Stimulated activated memory B cell treated with anti-CD40 and anti-IgM and Interleukin-4, amounts not matched to agents 10 μg/mL and 1 μg/mL and 100 μg/mL, for 72 hours (primary cell): ENCODE results near the gene RGS2.

ENCODE experiments used
- ATAC-seq: fragments of 150-1000 bp; cut with Tn5 transposase; 2 replicates; pipeline ENCODE4 v1.10.0; 2021
- H3K27ac Mint-ChIP-seq: one replicate; pipeline ENCODE4 v1.8.0; 2022; ENCODE audit warnings: mild to moderate bottlenecking, mixed read lengths
- H3K27me3 Mint-ChIP-seq: one replicate; pipeline ENCODE4 v1.8.0; 2022; ENCODE audit warnings: mixed read lengths
- H3K36me3 Mint-ChIP-seq: one replicate; pipeline ENCODE4 v1.8.0; 2022; ENCODE audit warnings: mixed read lengths
- H3K4me1 Mint-ChIP-seq: one replicate; pipeline ENCODE4 v1.8.0; 2022; ENCODE audit warnings: mixed read lengths
- H3K4me3 Mint-ChIP-seq: one replicate; pipeline ENCODE4 v1.8.0; 2022; ENCODE audit warnings: mild to moderate bottlenecking, moderate library complexity, mixed read lengths
- H3K9me3 Mint-ChIP-seq: one replicate; pipeline ENCODE4 v1.8.0; 2022; ENCODE audit warnings: mixed read lengths

Gene RGS2, protein sequence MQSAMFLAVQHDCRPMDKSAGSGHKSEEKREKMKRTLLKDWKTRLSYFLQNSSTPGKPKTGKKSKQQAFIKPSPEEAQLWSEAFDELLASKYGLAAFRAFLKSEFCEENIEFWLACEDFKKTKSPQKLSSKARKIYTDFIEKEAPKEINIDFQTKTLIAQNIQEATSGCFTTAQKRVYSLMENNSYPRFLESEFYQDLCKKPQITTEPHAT

GRCh38 chr1:192808518-192809306 lies at the start of gene RGS2:
TSS of gene RGS2 (plus strand) at chr1:192809039. CDS start at chr1:192809072, 33 bp downstream.
- Mint-ChIP-seq H3K36me3 (peaks cover 18% of the 10 kb centered on the region), H3K4me1 (peaks cover 32% of the 10 kb centered on the region), H3K27me3 (no peaks in the 10 kb centered on the region), H3K9me3 (no peaks in the 10 kb centered on the region), H3K4me3 (peak within 1 kb of the TSS; percentile 93), H3K27ac (peak within 1 kb of the TSS; percentile 94)
- peak; percentile 96 for ATAC-seq

DNA sequence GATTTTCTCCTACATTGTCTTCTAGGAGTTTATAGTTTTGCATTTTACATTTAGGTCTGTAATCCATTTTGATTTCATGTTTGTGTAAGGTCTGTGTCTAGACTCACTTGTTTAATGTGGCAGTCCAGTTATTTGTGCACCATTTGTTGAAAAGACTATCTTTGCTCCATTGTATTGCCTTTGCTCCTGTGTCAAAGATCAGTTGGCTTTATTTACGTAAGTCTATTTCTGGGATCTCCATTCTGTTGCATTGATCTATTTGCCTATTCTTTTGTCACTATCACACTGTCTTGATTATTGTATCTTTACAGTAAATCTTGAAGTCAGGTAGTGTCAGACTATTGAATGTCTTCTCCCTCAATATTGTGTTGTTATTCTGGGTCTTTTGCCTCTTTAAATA lies 49.7 kb upstream of the RGS2 start:
- H3K4me3 Mint-ChIP-seq, result no peak overlapping the region
- no peak overlapping the region for H3K27ac Mint-ChIP-seq
- H3K9me3 Mint-ChIP-seq, result peaks cover 7% of the 10 kb centered on the region
- no peaks in the 10 kb centered on the region for H3K36me3 Mint-ChIP-seq
- ATAC-seq, result no peak
- H3K4me1 Mint-ChIP-seq, result no peaks in the 10 kb centered on the region
- peaks cover 10% of the 10 kb centered on the region for H3K27me3 Mint-ChIP-seq

DNA sequence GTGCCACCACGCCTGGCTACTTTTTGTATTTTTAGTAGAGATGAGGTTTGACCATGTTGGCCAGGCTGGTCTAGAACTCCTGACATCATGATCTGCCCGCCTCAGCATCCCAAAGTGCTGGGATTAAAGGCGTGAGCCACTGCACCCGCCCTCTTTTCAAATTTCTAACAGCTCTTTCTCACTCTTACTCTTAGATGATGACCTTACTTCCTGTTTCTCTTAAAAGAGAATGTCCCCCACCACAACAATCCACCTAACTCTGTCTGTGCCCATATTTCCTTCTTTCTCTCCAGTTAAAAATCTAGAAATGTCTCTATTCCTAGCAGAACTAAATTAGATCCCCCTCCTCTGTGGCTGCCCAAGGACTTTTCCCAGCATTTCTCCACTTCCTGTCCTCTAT lies 46.6 kb upstream of the RGS2 start:
- no peak for ATAC-seq
- Mint-ChIP-seq H3K27me3 (peaks cover 18% of the 10 kb centered on the region), H3K9me3 (peaks cover 7% of the 10 kb centered on the region), H3K36me3 (no peaks in the 10 kb centered on the region), H3K27ac (no peak overlapping the region), H3K4me1 (no peaks in the 10 kb centered on the region), H3K4me3 (no peak overlapping the region)

GRCh38 chr1:192763243-192763642 lies 45.6 kb upstream of the RGS2 start:
- no peak for ATAC-seq
- H3K9me3 Mint-ChIP-seq, result peaks cover 4% of the 10 kb centered on the region
- no peak overlapping the region for H3K27ac Mint-ChIP-seq
- no peaks in the 10 kb centered on the region for H3K36me3 Mint-ChIP-seq
- peaks cover 25% of the 10 kb centered on the region for H3K27me3 Mint-ChIP-seq
- no peak overlapping the region for H3K4me3 Mint-ChIP-seq
- no peaks in the 10 kb centered on the region for H3K4me1 Mint-ChIP-seq

DNA sequence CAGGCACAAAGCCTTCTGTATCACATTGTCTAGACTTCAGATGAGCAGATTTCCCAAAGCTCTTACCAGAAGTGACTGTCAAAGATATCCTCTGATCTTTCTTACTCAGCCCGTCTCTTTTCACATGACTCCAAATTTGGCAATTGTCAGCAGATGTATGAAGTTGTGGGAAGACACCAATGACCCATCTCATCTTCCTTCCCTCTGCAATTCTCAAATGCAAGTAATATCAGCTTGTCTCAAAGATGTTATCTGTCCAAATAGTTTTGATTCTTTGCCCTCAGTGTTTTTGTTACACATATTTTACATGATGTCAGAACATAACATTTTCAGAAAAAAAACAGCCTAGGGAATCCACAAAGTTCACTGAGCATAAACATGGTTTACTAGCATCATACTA lies 45.1 kb upstream of the RGS2 start:
- no peak overlapping the region for H3K27ac Mint-ChIP-seq
- H3K27me3 Mint-ChIP-seq, result peaks cover 30% of the 10 kb centered on the region
- no peak overlapping the region for H3K4me3 Mint-ChIP-seq
- no peaks in the 10 kb centered on the region for H3K4me1 Mint-ChIP-seq
- H3K36me3 Mint-ChIP-seq, result no peaks in the 10 kb centered on the region
- H3K9me3 Mint-ChIP-seq, result peaks cover 2% of the 10 kb centered on the region
- no peak for ATAC-seq

GRCh38 chr1:192764675-192765074 lies 44.2 kb upstream of the RGS2 start:
- no peak overlapping the region for H3K27ac Mint-ChIP-seq
- ATAC-seq, result no peak
- H3K4me1 Mint-ChIP-seq, result no peaks in the 10 kb centered on the region
- H3K4me3 Mint-ChIP-seq, result no peak overlapping the region
- H3K9me3 Mint-ChIP-seq, result no peaks in the 10 kb centered on the region
- H3K27me3 Mint-ChIP-seq, result peaks cover 37% of the 10 kb centered on the region
- H3K36me3 Mint-ChIP-seq, result no peaks in the 10 kb centered on the region

DNA sequence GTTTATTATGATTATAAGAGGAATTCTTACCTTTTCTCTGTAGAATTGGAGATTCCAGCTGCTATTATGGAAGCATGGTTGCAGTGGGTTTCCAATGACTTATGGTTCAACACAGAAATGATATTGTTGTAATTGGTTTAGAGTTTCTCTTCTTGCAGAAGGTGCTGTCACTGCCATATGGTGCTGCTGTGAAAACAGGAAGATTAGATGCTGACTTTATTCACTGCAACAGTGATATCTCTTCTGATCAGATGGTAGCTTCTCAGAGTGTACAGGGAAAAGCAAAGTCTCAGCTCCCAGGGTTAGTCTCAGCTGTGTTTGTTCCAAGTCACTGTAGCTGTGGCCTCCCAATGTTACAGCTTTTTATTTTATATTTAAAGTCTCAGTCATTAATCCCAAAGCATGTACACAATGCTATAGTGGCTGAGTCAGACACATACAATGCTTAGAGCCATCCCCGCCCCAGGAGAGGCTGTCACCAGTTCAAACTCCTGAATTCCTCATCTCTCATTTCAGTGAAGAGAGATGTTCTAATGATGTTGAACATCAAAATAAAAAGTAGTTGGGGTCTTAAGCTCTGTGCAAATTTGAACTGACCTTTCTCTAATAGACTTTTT lies 42.7 kb upstream of the RGS2 start:
- H3K36me3 Mint-ChIP-seq, result no peaks in the 10 kb centered on the region
- H3K27me3 Mint-ChIP-seq, result peaks cover 37% of the 10 kb centered on the region
- H3K27ac Mint-ChIP-seq, result no peak overlapping the region
- ATAC-seq, result no peak
- no peaks in the 10 kb centered on the region for H3K9me3 Mint-ChIP-seq
- H3K4me3 Mint-ChIP-seq, result no peak overlapping the region
- H3K4me1 Mint-ChIP-seq, result no peaks in the 10 kb centered on the region

- H3K4me3 Mint-ChIP-seq, result no peak overlapping the region
- no peaks in the 10 kb centered on the region for H3K4me1 Mint-ChIP-seq
- H3K27me3 Mint-ChIP-seq, result peaks cover 37% of the 10 kb centered on the region
- H3K27ac Mint-ChIP-seq, result no peak overlapping the region
- H3K36me3 Mint-ChIP-seq, result no peaks in the 10 kb centered on the region
- no peak for ATAC-seq
- no peaks in the 10 kb centered on the region for H3K9me3 Mint-ChIP-seq
Observed at GRCh38 chr1:192766876-192767275, 42.0 kb upstream of the RGS2 start.

GRCh38 chr1:192767798-192768197 lies 41.0 kb upstream of the RGS2 start:
- no peak for ATAC-seq
- no peaks in the 10 kb centered on the region for H3K36me3 Mint-ChIP-seq
- H3K4me1 Mint-ChIP-seq, result no peaks in the 10 kb centered on the region
- H3K27ac Mint-ChIP-seq, result no peak overlapping the region
- H3K27me3 Mint-ChIP-seq, result peaks cover 28% of the 10 kb centered on the region
- no peaks in the 10 kb centered on the region for H3K9me3 Mint-ChIP-seq
- H3K4me3 Mint-ChIP-seq, result no peak overlapping the region

GRCh38 chr1:192768463-192768862 lies 40.4 kb upstream of the RGS2 start:
- H3K36me3 Mint-ChIP-seq, result no peaks in the 10 kb centered on the region
- no peaks in the 10 kb centered on the region for H3K4me1 Mint-ChIP-seq
- H3K27ac Mint-ChIP-seq, result no peak overlapping the region
- no peak for ATAC-seq
- peaks cover 27% of the 10 kb centered on the region for H3K27me3 Mint-ChIP-seq
- H3K9me3 Mint-ChIP-seq, result no peaks in the 10 kb centered on the region
- H3K4me3 Mint-ChIP-seq, result no peak overlapping the region

- Mint-ChIP-seq H3K9me3 (no peaks in the 10 kb centered on the region), H3K4me1 (no peaks in the 10 kb centered on the region)
- ATAC-seq, result no peak
Observed at GRCh38 chr1:192771341-192771740, 37.5 kb upstream of the RGS2 start.

GRCh38 chr1:192775631-192776030 lies 33.2 kb upstream of the RGS2 start:
- ATAC-seq, result no peak
- Mint-ChIP-seq H3K4me1 (no peaks in the 10 kb centered on the region), H3K4me3 (no peak overlapping the region), H3K27ac (no peak overlapping the region), H3K27me3 (no peaks in the 10 kb centered on the region), H3K36me3 (no peaks in the 10 kb centered on the region), H3K9me3 (peaks cover 4% of the 10 kb centered on the region)

More at GRCh38 chr1:192771341-192771740, 37.5 kb upstream of the RGS2 start:
- no peak overlapping the region for H3K27ac Mint-ChIP-seq
- H3K36me3 Mint-ChIP-seq, result no peaks in the 10 kb centered on the region
- H3K4me3 Mint-ChIP-seq, result no peak overlapping the region
- H3K27me3 Mint-ChIP-seq, result peaks cover 27% of the 10 kb centered on the region

- no peaks in the 10 kb centered on the region for H3K36me3 Mint-ChIP-seq
- no peak overlapping the region for H3K27ac Mint-ChIP-seq
- H3K4me3 Mint-ChIP-seq, result no peak overlapping the region
- no peak for ATAC-seq
- H3K4me1 Mint-ChIP-seq, result no peaks in the 10 kb centered on the region
- H3K27me3 Mint-ChIP-seq, result no peaks in the 10 kb centered on the region
- peaks cover 4% of the 10 kb centered on the region for H3K9me3 Mint-ChIP-seq
Observed at GRCh38 chr1:192776206-192776605, 32.6 kb upstream of the RGS2 start.

DNA sequence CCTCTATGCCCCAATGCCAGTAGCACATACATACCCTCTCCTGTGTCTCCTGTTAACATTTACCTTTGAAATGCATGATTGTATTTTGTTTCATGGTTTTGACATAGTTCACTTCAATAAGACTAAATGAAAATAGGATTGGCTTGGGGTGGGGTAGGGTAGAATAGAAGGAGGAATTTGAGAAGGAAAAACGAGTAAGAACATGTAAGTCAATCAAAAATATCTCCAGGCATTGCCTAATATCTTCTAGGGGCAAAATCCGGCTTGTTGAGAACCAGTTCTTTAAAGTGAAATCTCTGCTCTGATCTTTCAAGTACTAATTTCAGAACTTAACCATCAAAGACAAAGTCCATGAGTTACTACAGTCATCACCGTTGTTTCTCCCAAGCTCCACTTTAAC lies 31.8 kb upstream of the RGS2 start:
- Mint-ChIP-seq H3K4me1 (no peaks in the 10 kb centered on the region), H3K27me3 (no peaks in the 10 kb centered on the region), H3K4me3 (no peak overlapping the region), H3K27ac (no peak overlapping the region), H3K9me3 (peaks cover 4% of the 10 kb centered on the region), H3K36me3 (no peaks in the 10 kb centered on the region)
- no peak for ATAC-seq

DNA sequence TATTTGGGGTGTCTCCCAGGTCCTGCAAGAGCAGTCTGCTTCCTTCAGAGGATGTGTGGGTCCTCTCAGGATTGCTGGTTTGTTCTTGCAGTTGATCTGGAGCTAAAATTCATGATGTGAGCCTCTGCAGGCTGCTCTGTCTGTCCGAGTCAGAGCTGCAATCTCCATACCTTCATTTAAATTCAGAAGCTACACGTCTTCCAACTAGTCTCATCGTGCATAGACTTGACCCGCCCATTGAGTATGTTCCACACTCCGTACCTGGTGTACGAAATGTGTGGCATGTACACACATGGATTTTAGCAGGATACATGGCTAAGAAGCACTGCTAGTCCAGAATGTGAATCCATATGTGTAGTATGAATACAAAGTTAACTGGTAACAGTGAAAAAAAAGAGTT lies 25.0 kb upstream of the RGS2 start:
- peaks cover 19% of the 10 kb centered on the region for H3K27me3 Mint-ChIP-seq
- no peak overlapping the region for H3K4me3 Mint-ChIP-seq
- no peak overlapping the region for H3K27ac Mint-ChIP-seq
- ATAC-seq, result no peak
- H3K4me1 Mint-ChIP-seq, result no peaks in the 10 kb centered on the region
- no peaks in the 10 kb centered on the region for H3K36me3 Mint-ChIP-seq
- H3K9me3 Mint-ChIP-seq, result peaks cover 4% of the 10 kb centered on the region

DNA sequence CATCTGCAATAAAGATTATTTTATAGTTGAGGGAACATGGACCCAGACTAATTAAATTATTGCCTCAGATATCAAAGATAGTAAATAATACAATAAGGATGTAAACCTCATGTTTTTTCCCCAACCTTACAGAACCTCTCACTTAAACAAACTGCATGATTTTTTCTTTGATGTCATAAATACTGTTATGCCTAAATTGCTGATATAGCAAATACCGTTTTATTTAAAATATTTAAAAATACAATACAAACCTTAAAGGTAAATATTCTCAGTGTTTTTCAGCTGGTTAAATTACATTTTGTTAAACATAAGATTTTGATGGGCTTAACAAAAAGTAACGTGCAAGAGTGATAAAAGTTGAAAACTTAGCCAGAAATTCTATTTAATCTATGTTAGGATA lies 24.4 kb upstream of the RGS2 start:
- H3K9me3 Mint-ChIP-seq, result peaks cover 4% of the 10 kb centered on the region
- no peaks in the 10 kb centered on the region for H3K4me1 Mint-ChIP-seq
- no peak overlapping the region for H3K27ac Mint-ChIP-seq
- no peak overlapping the region for H3K4me3 Mint-ChIP-seq
- no peak for ATAC-seq
- peaks cover 19% of the 10 kb centered on the region for H3K27me3 Mint-ChIP-seq
- H3K36me3 Mint-ChIP-seq, result no peaks in the 10 kb centered on the region
